Smooth muscle cell (in vitro differentiated cells): Measurements from ENCODE around the gene OR2L5. TPM values are rescaled to one million over a fixed set of nuclear protein-coding genes. Genes with fewer than 3 reads are reported as not detected.

ENCODE experiments used
- DNase-seq: peaks from one replicate; lab custom pipeline; 2025; ENCODE audit not compliant: unreplicated experiment; lab: John Stamatoyannopoulos, UW
- H2AFZ ChIP-seq: fragments of 200-600 bp; sonication (generic); 2 replicates; pipeline ENCODE4 v1.6.0; 2016; ENCODE audit warnings: antibody characterized with exemption, low read depth, mild to moderate bottlenecking
- H3F3A ChIP-seq: fragments of 200-600 bp; sonication (generic); 2 replicates; pipeline ENCODE4 v1.6.0; 2017; ENCODE audit warnings: antibody characterized with exemption, low read depth
- H3K27ac ChIP-seq: fragments of 200-600 bp; sonication (generic); 2 replicates; pipeline ENCODE4 v1.5.1; 2016; ENCODE audit warnings: low read depth, mild to moderate bottlenecking
- H3K27me3 ChIP-seq: fragments of 200-600 bp; sonication (generic); 2 replicates; pipeline ENCODE4 v1.6.1; 2016; ENCODE audit warnings: low read depth, mild to moderate bottlenecking
- H3K36me3 ChIP-seq: fragments of 200-600 bp; sonication (generic); 2 replicates; pipeline ENCODE4 v1.5.1; 2016; ENCODE audit warnings: low read depth
- H3K4me1 ChIP-seq: fragments of 200-600 bp; sonication (generic); 2 replicates; pipeline ENCODE4 v1.5.1; 2016; ENCODE audit warnings: low read depth
- H3K4me2 ChIP-seq: fragments of 200-600 bp; sonication (generic); 2 replicates; pipeline ENCODE4 v1.6.0; 2016; ENCODE audit warnings: mild to moderate bottlenecking
- H3K4me3 ChIP-seq: fragments of 200-600 bp; sonication (generic); 2 replicates; pipeline ENCODE4 v1.5.1; 2016; ENCODE audit warnings: mild to moderate bottlenecking
- H3K79me2 ChIP-seq: fragments of 200-600 bp; sonication (generic); 2 replicates; pipeline ENCODE4 v1.6.0; 2016; ENCODE audit warnings: low read depth, mild to moderate bottlenecking
- H3K9ac ChIP-seq: fragments of 200-600 bp; sonication (generic); 2 replicates; pipeline ENCODE4 v1.6.0; 2016; ENCODE audit warnings: low read depth
- H3K9me3 ChIP-seq: fragments of 200-600 bp; sonication (generic); replicated peaks from 2 replicates; pipeline ENCODE4 v1.5.1; 2016; ENCODE audit warnings: low read depth
- H4K20me1 ChIP-seq: fragments of 200-600 bp; sonication (generic); 2 replicates; pipeline ENCODE4 v1.6.0; 2016; ENCODE audit warnings: low read depth
- CTCF ChIP-seq: fragments of 200-600 bp; sonication (generic); IDR thresholded peaks from 2 replicates; pipeline ENCODE4 v1.5.1; 2017; ENCODE audit warnings: borderline replicate concordance, mild to moderate bottlenecking, antibody characterized with exemption; ENCODE audit not compliant: insufficient read depth, poor library complexity, severe bottlenecking
- WGBS: methylation state at CpG from one replicate; pipeline ENCODE4 v1.1.7; 2016; ENCODE audit warnings: low lambda C conversion rate; 5-methylcytosine and 5-hydroxymethylcytosine counted together
- polyA plus RNA-seq: library from polyadenylated mRNA; unstranded; fragments of >200 nt; fragmentation: Nextera tagmentation; extraction: Ambion mirVana; gene quantifications from 2 replicates; pipeline ENCODE4 v1.2.1, GENCODE V29; 2016
- total RNA-seq: library from RNA; depleted of rRNA; stranded (reverse); fragments of >200 nt; gene quantifications from 2 replicates; pipeline ENCODE4 v1.2.3, GENCODE V29; 2014

Gene OR2L5
- total and polyA plus RNA-seq, 2 experiments from 2014 or later = not detected

DNA sequence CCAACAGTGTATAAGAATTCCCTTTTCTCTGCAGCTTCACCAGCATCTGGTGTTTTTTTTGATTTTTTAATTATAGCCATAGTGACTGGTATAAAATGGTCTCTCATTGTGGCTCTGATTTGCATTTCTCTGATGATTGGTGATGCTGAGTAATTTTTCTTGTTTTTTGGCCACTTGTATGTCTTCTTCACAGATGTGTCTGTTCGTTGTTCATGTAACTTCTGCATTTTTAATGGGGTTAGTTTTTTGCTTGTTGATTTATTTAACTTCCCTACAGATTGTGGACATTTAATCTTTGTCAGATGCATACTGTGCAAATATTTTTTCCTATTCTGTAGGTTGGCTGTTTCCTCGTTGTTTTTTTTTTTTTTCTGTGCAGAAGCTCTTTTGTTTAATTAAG, 20.5 kb upstream of the OR2L5 start:
- 50% methylated on average over 2 of the region's 2 CpGs for WGBS
- Histone ChIP-seq H3K27ac (no peak overlapping the region), H3K4me1 (no peaks in the 10 kb centered on the region), H3K9ac (no peak overlapping the region), H3K9me3 (peaks cover 7% of the 10 kb centered on the region), H3K4me2 (no peak overlapping the region), H3K27me3 (no peaks in the 10 kb centered on the region), H2AFZ (no peak overlapping the region), H3K36me3 (no peaks in the 10 kb centered on the region), H3K79me2 (no peaks in the 10 kb centered on the region), H4K20me1 (no peaks in the 10 kb centered on the region), H3F3A (no peaks in the 10 kb centered on the region), H3K4me3 (no peak overlapping the region)
- DNase-seq = no peak
- TF ChIP-seq CTCF = no peak

DNA sequence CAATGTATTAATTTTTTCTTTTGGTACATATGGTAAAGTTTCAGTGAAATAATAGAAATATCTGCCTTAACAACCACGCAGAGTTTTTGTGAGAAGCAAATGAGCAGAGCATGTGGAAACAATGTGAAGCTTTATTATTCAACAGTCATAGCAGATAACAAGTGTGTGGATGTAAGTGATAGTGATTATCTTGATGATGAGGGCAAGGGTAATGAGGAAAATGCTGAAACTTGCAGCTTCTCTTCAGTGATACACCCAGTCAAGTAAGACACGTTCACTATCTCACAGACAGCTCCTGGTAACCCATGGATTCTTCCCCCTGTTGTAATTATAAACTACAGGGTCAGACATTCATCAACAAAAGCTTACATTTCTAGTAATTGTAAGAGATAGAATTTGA, 14.6 kb upstream of the OR2L5 start:
- Histone ChIP-seq H3K9me3 (peaks cover 7% of the 10 kb centered on the region), H3K36me3 (no peaks in the 10 kb centered on the region), H3K4me2 (no peak overlapping the region), H3K4me1 (no peaks in the 10 kb centered on the region), H3K9ac (no peak overlapping the region), H2AFZ (no peak overlapping the region), H3K4me3 (no peak overlapping the region), H3K27ac (no peak overlapping the region), H3F3A (no peaks in the 10 kb centered on the region), H4K20me1 (no peaks in the 10 kb centered on the region), H3K27me3 (no peaks in the 10 kb centered on the region), H3K79me2 (no peaks in the 10 kb centered on the region)
- no peak for TF ChIP-seq CTCF
- DNase-seq = no peak
- WGBS = 29% methylated on average over 2 of the region's 2 CpGs

- Histone ChIP-seq H3K27me3 (no peaks in the 10 kb centered on the region), H3K4me1 (no peaks in the 10 kb centered on the region), H3K79me2 (no peaks in the 10 kb centered on the region), H4K20me1 (no peaks in the 10 kb centered on the region), H3K9ac (no peak overlapping the region), H3K4me3 (no peak overlapping the region), H3F3A (no peaks in the 10 kb centered on the region), H3K4me2 (no peak overlapping the region), H3K27ac (no peak overlapping the region), H2AFZ (no peak overlapping the region), H3K36me3 (no peaks in the 10 kb centered on the region), H3K9me3 (peaks cover 11% of the 10 kb centered on the region)
- no peak for TF ChIP-seq CTCF
- 68% methylated on average over 1 of the region's 1 CpG for WGBS
- DNase-seq = no peak
Observed at GRCh38 chr1:248000169-248000568, 13.3 kb upstream of the OR2L5 start.

DNA sequence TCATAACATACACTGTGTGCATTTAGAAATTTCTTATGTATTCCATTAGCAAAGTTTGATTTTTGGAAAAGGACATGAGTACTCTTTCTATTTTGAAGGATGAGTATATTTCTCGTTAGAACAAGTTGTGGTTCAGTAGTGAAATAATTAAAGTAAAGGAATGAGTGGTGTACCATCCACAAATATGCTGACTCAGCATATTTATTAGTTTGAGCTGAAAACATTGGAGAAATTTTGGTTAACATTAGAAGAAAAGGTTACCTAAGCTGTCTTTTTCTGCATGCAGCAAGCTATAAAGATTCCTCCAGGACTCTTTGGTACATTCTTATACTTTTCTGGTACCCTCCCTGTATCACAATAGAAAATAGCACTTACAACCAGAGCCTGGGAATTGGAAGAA, 5.7 kb upstream of the OR2L5 start:
- DNase-seq = no peak
- H3K4me3 ChIP-seq = no peak overlapping the region
- no peaks in the 10 kb centered on the region for H3F3A ChIP-seq
- no peaks in the 10 kb centered on the region for H3K36me3 ChIP-seq
- H3K9me3 ChIP-seq = peaks cover 17% of the 10 kb centered on the region
- 31% methylated on average over 1 of the region's 1 CpG for WGBS
- no peaks in the 10 kb centered on the region for H4K20me1 ChIP-seq
- no peak overlapping the region for H3K4me2 ChIP-seq
- no peak overlapping the region for H3K27ac ChIP-seq
- H3K4me1 ChIP-seq = no peaks in the 10 kb centered on the region
- no peak overlapping the region for H3K9ac ChIP-seq
- TF ChIP-seq CTCF = no peak
- no peaks in the 10 kb centered on the region for H3K79me2 ChIP-seq
- no peaks in the 10 kb centered on the region for H3K27me3 ChIP-seq
- no peak overlapping the region for H2AFZ ChIP-seq
